Brain microvascular endothelial cell (primary cell): Measurements from ENCODE around the gene OGT.
"Not testable (repeated sequence)": the region's sequence is repeated elsewhere in the genome, so short reads cannot be mapped to it uniquely, and the experiment has no call there.

Experiments
- DNase-seq: peaks from one replicate; pipeline ENCODE4 v3.0.0-alpha.2; 2020
- H3K27ac ChIP-seq: fragments of 250-450 bp; sonication (Bioruptor Pico); 2 replicates; pipeline ENCODE4 v1.5.1; 2020; ENCODE audit warnings: mild to moderate bottlenecking, moderate library complexity
- H3K27me3 ChIP-seq: fragments of 250-450 bp; sonication (Bioruptor Pico); replicated peaks from 2 replicates; pipeline ENCODE4 v1.5.1; 2020; ENCODE audit warnings: mild to moderate bottlenecking
- H3K36me3 ChIP-seq: fragments of 250-450 bp; sonication (Bioruptor Pico); replicated peaks from 2 replicates; pipeline ENCODE4 v1.5.1; 2020; ENCODE audit warnings: mild to moderate bottlenecking
- H3K4me3 ChIP-seq: 2 replicates; pipeline ENCODE4 v1.5.1; 2011; ENCODE audit warnings: low read depth, mild to moderate bottlenecking, control low read depth, low read length, moderate library complexity
- CTCF ChIP-seq: IDR thresholded peaks from 2 replicates; pipeline ENCODE4 v1.5.1; 2011; ENCODE audit warnings: low read depth, mild to moderate bottlenecking, moderate library complexity, low read length, control low read depth, inconsistent platforms; ENCODE audit errors: missing control alignments
- in situ Hi-C: cut with HindIII; loops from 2 replicates; pipeline ENCODE4 v1.10.0; 2017; ENCODE audit warnings: low sequenced_read_pairs, low pct_ligation_motif_present

The OGT gene

DNA sequence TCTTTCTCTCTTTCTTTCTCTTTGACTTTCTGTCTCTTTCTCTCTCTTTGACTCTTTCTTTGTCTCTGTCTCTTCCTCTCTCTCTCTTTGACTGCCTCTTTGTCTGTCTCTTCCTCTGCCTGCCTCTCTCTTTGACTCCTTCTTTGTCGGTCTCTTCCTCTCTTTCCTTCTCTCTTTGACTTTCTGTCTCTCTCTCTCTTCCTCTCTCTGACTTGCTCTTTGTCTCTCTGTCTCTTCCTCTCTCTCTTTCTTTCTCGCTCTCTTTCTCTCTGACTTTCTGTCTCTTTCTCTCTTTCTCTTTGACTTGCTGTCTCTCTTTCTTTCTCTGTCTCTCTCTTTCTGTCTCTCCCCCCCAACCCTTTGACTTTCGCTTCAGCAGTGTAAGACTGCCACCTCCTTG, 36.4 kb upstream of the OGT start:
- in situ Hi-C loops = no loop called here
- DNase-seq = no peak
- H3K27me3 ChIP-seq = no peaks in the 10 kb centered on the region
- no peak for TF ChIP-seq CTCF
- H3K4me3 ChIP-seq = no peak overlapping the region
- H3K36me3 ChIP-seq = no peaks in the 10 kb centered on the region
- no peak overlapping the region for H3K27ac ChIP-seq

GRCh38 chrX:71502080-71502479, 30.8 kb upstream of the OGT start:
- DNase-seq, H3K27me3 ChIP-seq, H3K36me3 ChIP-seq, H3K27ac ChIP-seq, in situ Hi-C loops, H3K4me3 ChIP-seq: not testable (repeated sequence)

DNA sequence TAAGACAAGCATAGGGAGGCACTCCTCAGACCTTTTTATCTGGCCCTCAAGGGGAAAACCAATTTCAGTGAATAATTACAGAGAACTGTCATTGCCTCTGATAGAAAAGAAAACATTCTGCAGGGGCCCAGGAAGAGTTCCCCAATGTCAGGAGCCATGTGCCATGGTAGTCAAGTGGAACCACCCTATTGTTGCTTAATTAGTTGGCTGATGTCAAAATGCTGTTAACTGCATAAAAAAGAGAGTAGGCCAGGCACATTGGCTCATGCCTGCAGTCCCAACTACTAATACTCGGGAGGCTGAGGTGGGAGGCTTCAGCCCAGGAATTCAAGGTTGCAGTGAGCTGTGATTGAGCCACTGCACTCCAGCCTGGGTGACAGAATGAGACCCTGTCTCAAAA, 28.6 kb upstream of the OGT start:
- DNase-seq = no peak
- Histone ChIP-seq H3K27me3 (no peaks in the 10 kb centered on the region), H3K36me3 (no peaks in the 10 kb centered on the region), H3K27ac (no peak overlapping the region), H3K4me3 (no peak overlapping the region)
- in situ Hi-C loops = no loop called here
- TF ChIP-seq CTCF = no peak

DNA sequence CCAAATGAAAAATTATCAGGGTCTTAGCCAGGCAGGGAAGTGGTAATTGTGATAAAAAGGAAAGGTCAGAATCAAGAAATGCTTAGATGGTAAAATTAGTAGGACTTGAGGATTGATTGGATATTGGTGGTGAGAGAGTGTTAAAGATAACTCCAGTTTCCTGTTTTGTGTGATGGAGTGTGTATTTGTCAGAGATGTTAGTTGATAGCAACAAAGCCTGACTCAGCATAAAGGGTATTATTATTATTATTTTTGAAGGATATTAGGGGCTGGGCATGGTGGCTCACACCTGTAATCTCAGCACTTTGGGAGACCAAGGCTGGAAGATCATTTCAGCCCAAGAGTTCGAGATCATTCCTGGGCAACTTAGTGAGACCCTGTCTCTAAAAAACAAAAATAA, 23.6 kb upstream of the OGT start:
- no peak for DNase-seq
- no peak for TF ChIP-seq CTCF
- H3K4me3 ChIP-seq = no peak overlapping the region
- in situ Hi-C loops = no loop called here
- H3K27ac ChIP-seq = no peak overlapping the region
- no peaks in the 10 kb centered on the region for H3K36me3 ChIP-seq
- no peaks in the 10 kb centered on the region for H3K27me3 ChIP-seq

DNA sequence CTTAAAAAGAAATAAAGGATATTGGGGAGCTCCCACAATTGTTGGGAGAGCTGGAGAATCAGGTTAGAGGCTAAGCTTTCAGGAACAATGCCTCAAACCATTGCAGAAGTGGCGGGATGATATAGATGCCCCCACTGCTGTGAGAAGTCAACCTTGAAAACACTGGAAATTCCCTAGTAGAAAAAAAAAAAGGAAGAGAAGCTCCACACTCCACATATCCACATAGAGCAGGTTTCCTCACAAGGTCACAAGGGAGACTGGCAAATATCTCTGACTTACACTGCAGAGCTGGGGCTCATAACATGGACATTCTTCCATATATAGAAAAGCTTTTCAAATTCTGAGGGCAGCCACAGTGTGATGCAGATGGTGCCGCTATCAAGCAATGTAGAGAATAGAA, 22.7 kb upstream of the OGT start:
- Histone ChIP-seq H3K4me3 (no peak overlapping the region), H3K27ac (no peak overlapping the region), H3K27me3 (no peaks in the 10 kb centered on the region), H3K36me3 (no peaks in the 10 kb centered on the region)
- no peak for TF ChIP-seq CTCF
- in situ Hi-C loops = no loop called here
- no peak for DNase-seq

- DNase-seq, in situ Hi-C loops, H3K4me3 ChIP-seq, H3K27me3 ChIP-seq, H3K36me3 ChIP-seq, H3K27ac ChIP-seq: not testable (repeated sequence)
These were observed 19.2 kb upstream of the OGT start for GRCh38 chrX:71513731-71514130.

DNA sequence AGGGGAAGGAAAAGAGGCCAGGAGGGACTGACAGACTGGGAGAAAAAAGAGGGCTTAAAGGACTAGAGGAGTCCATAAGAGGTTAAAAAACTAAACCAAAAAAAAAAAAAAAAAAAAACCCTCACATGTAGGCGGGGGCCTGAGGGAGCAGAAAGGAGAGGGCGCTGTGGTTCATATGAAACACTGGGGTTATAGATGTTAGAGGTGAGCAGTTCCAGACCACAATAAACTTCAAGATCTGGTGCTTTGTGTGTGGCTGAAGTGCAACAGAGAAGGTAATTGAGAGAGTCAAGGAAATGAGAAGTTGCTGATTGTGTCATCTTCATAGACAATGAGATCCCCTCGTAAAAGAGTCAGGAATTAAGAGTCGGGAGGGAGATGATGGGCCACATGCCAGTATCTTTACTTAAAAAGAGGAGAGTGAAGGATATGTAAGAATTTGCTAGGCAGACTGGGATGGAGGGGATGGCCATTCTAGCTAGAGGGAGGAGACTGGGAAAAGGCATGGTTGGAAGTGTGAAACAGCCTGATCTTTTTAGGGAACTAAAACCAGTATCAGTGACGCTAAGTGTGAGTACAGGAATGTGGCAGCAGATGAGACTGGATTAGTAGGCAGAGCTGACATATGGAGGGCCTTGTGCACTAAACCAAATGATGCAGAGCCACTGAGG, 18.4 kb upstream of the OGT start:
- Histone ChIP-seq H3K27ac (no peak overlapping the region), H3K36me3 (no peaks in the 10 kb centered on the region), H3K4me3 (no peak overlapping the region), H3K27me3 (no peaks in the 10 kb centered on the region)
- in situ Hi-C loops = no loop called here
- no peak for TF ChIP-seq CTCF
- DNase-seq = no peak
